ENCODE data around the gene ASPSCR1. TPM values are rescaled to one million over a fixed set of nuclear protein-coding genes. Genes with fewer than 3 reads are reported as not detected.

ASPSCR1 gene
- total RNA-seq, 6 donors from 2014 or later: 26.0 to 96.4 (median 56.1) TPM

DNA sequence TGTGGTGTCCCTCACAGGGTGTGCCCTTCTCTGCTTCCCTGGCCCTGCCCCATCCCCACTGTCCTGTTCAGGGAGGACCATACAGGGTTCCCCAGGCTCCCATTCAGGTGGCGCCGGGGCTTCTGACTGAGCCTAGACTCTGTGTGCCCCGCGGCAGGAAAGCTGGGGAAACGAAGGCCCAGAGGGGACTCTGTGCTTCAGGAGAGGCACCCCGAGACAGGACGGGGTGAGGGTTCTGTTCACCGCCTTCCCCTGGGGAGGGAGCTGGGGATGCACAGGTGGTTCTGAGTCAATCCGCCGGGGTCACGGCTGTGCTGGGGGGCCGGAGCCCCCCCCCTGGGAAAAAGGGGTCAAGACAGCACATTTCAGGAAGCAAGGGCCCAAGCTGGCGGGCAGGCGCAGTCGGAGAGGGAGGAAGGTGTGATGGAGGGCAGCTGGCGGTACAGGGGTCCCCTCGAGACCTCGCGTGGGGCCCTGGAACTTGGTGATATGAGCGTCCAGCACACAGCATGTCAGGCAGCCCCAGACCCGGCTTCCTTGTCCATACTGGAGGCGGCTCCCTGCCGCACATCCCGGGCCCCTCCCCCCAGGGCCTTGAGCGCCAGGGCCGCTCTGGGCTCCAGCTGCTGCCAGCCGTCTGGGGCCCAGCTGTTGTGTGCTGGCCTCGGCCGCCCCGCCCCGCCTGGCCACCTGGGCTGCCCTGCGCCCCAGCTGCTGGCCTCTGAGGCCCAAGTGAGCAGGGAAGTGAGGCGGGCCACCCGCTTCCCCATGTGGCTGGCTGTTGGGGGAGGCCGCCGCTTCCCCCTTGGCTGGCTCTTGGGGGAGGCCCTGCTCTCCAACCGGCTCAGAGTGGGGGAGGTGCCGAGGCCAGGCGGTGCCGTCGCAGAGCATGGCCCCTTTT, 10.8 kb upstream of the ASPSCR1 start:
- H3K27ac ChIP-seq: peak overlapping the region; percentile 17 to 78 (median 56)
- peak overlapping the region in 1 of 4 donors; percentile 25 for H3K4me3 ChIP-seq
- H3K9me3 ChIP-seq: no peaks in the 10 kb centered on the region
- H3K27me3 ChIP-seq: peaks cover 0 to 16% (median 4%) of the 10 kb centered on the region in 4 donors
- ATAC-seq (ENCODE audit: low FRiP score in 2 of 2) (peak; percentile 11 to 52), DNase-seq (peak; percentile 47 to 92)
- 31 to 46% methylated on average over 19 to 30 of the region's 41 CpGs for WGBS, 2 donors
- peaks cover 19 to 42% (median 22%) of the 10 kb centered on the region in 4 donors for H3K4me1 ChIP-seq
- H3K36me3 ChIP-seq: no peaks in the 10 kb centered on the region
- TF ChIP-seq, protein P1, sequence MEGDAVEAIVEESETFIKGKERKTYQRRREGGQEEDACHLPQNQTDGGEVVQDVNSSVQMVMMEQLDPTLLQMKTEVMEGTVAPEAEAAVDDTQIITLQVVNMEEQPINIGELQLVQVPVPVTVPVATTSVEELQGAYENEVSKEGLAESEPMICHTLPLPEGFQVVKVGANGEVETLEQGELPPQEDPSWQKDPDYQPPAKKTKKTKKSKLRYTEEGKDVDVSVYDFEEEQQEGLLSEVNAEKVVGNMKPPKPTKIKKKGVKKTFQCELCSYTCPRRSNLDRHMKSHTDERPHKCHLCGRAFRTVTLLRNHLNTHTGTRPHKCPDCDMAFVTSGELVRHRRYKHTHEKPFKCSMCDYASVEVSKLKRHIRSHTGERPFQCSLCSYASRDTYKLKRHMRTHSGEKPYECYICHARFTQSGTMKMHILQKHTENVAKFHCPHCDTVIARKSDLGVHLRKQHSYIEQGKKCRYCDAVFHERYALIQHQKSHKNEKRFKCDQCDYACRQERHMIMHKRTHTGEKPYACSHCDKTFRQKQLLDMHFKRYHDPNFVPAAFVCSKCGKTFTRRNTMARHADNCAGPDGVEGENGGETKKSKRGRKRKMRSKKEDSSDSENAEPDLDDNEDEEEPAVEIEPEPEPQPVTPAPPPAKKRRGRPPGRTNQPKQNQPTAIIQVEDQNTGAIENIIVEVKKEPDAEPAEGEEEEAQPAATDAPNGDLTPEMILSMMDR (IDR thresholded peaks at IDR 0.05): no peak
- TF ChIP-seq EP300 (IDR thresholded peaks at IDR 0.05) (peak in 1 of 4 donors; percentile 35), POLR2AphosphoS5 (IDR thresholded peaks at IDR 0.05) (peak; percentile 85 to 88), POLR2A (IDR thresholded peaks at IDR 0.05) (no peak)

DNA sequence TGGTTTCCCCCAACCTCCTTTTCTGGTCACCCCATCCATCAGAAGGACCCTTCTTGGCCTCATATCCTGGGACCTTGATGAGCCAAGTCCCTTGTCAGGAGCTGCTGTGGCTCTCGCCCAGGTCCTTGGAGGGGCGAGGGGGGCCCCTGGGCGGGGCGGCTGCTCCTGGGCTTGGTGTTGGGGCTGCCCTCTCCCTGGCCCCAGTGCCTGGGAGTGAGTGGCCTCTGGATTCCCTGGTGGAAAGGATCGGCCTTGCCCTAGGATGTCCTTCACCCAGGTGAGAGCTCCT, 10.2 kb upstream of the ASPSCR1 start:
- 17 to 27% methylated on average over 2 to 5 of the region's 5 CpGs for WGBS, 2 donors
- peak in 1 of 2 donors; percentile 85 for DNase-seq

DNA sequence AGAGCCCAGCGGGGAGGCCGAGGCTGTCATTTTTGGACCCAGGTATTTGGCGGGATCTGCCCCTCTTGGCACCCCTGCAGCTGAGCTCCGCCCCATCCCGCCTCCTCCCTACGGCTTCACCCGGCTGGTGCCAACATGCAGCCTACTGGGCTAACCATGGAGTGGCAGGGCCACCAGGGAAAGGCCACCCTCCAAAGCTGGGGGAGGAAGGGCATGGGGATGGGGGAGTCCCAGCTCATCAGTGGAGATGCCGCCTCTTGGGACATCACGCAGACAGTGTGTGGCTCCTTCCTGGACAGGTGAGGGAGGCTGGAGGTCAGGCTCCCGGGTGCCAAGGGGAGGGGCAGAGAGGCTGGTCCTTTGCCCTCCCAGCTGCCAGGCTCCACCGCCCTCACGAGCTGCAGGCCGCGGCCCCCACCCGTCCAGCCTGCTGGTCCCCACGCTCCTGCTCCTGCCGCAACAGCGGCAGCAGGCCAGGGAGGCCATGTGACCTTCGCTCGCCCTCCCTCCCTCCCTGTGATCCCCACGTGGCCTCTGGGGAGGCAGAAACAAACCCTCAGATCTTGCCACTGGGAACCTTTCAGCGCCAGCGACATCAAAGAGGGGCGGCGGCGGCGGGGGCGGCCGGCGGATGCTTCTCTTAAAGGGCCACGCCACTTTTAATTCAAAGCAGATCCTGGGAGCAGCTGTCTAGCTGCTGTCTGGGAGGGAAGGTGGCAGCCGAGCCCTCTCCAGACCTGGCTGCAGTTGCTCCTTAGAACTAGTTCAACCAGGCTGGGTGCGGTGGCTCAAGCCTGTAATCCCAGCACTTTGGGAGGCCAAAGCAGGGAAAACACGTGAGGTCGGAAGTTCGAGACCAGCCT, 9.7 kb upstream of the ASPSCR1 start:
- Histone ChIP-seq H3K36me3 (no peaks in the 10 kb centered on the region), H3K4me1 (peaks cover 17 to 36% (median 21%) of the 10 kb centered on the region in 4 donors), H3K9me3 (no peaks in the 10 kb centered on the region), H3K27me3 (peaks cover 0 to 4% (median 0%) of the 10 kb centered on the region in 4 donors), H3K27ac (peak overlapping the region; percentile 17 to 78 (median 56)), H3K4me3 (peak overlapping the region in 3 of 4 donors; percentile 7 to 25 (median 20))
- WGBS, 2 donors: 17 to 24% methylated on average over 9 to 23 of the region's 36 CpGs
- TF ChIP-seq POLR2AphosphoS5 (IDR thresholded peaks at IDR 0.05) (peak in 1 of 2 donors; percentile 56), EP300 (IDR thresholded peaks at IDR 0.05) (no peak)
- DNase-seq (peak; percentile 84 to 96), ATAC-seq (ENCODE audit: low FRiP score in 2 of 2) (peak; percentile 84 to 85)

More for the DNA sequence above, 10.2 kb upstream of the ASPSCR1 start:
- no peaks in the 10 kb centered on the region for H3K9me3 ChIP-seq
- no peak for TF ChIP-seq POLR2AphosphoS5 (IDR thresholded peaks at IDR 0.05)
- TF ChIP-seq POLR2A (IDR thresholded peaks at IDR 0.05): no peak
- TF ChIP-seq, protein P1 (IDR thresholded peaks at IDR 0.05): no peak
- TF ChIP-seq EP300 (IDR thresholded peaks at IDR 0.05): no peak
- H3K27ac ChIP-seq: peak overlapping the region; percentile 17 to 78 (median 56)
- peak overlapping the region in 1 of 4 donors; percentile 25 for H3K4me3 ChIP-seq
- H3K36me3 ChIP-seq: no peaks in the 10 kb centered on the region
- peaks cover 17 to 36% (median 21%) of the 10 kb centered on the region in 4 donors for H3K4me1 ChIP-seq
- ATAC-seq (ENCODE audit: low FRiP score in 2 of 2): peak; percentile 4 to 40
- H3K27me3 ChIP-seq: peaks cover 0 to 10% (median under 1%) of the 10 kb centered on the region in 4 donors

DNA sequence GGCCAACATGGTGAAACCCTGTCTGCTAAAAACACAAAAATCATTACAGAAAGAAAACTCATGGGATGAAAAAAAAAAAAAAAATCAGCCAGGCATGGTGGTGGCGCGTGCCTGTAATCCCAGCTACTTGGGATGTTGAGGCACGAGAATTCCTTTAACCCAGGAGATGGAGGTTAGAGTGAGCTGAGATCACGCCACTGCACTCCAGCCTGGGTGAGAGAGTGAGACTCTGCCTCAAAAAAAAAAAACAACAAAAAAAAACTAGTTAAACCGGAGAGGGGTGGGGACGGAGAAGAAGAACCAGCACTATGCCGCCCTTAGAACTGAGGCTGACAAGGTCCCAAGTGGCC, 9.1 kb upstream of the ASPSCR1 start:
- no peaks in the 10 kb centered on the region for H3K36me3 ChIP-seq
- no peaks in the 10 kb centered on the region for H3K9me3 ChIP-seq
- ATAC-seq (ENCODE audit: low FRiP score in 2 of 2) (no peak), DNase-seq (no peak)
- H3K27ac ChIP-seq: peak overlapping the region in 3 of 4 donors; percentile 17 to 78 (median 55)
- peak overlapping the region in 1 of 4 donors; percentile 25 for H3K4me3 ChIP-seq
- TF ChIP-seq EP300 (IDR thresholded peaks at IDR 0.05): no peak
- TF ChIP-seq POLR2AphosphoS5 (IDR thresholded peaks at IDR 0.05): no peak
- no peak for TF ChIP-seq POLR2A (IDR thresholded peaks at IDR 0.05)
- TF ChIP-seq, protein P1 (IDR thresholded peaks at IDR 0.05): no peak
- no peaks in the 10 kb centered on the region for H3K27me3 ChIP-seq
- WGBS, 2 donors: 58 to 63% methylated on average over 7 of the region's 7 CpGs
- peaks cover 17 to 36% (median 21%) of the 10 kb centered on the region in 4 donors for H3K4me1 ChIP-seq

All from upper lobe of left lung (tissue), 6 donors.